ENCODE results near the gene PRKG1.

Gene PRKG1

GRCh38 chr10:52316500-52316899, 1242.2 kb downstream of the PRKG1 start:
- TF ChIP-seq REST (IDR thresholded peaks at IDR 0.05; ENCODE audit: insufficient read depth in 1 of 2, low read depth in 2 of 2, low read length in 2 of 2) = no peak
- no peak for TF ChIP-seq TAF1 (IDR thresholded peaks at IDR 0.05; ENCODE audit: borderline replicate concordance, insufficient read depth, low read length)
- TF ChIP-seq POLR2AphosphoS5 (IDR thresholded peaks at IDR 0.05; ENCODE audit: low read depth, low read length) = no peak
- no peak for TF ChIP-seq SIN3A (IDR thresholded peaks at IDR 0.05; ENCODE audit: borderline replicate concordance, insufficient read depth, low read length)
- TF ChIP-seq FOXP2 (optimal IDR thresholded peaks at IDR 0.05; ENCODE audit: borderline replicate concordance, extremely low read depth, extremely low read length, insufficient read depth) = no peak

GRCh38 chr10:52318136-52318701, 1243.9 kb downstream of the PRKG1 start:
- no peak for TF ChIP-seq SIN3A (IDR thresholded peaks at IDR 0.05; ENCODE audit: borderline replicate concordance, insufficient read depth, low read length)

GRCh38 chr10:52318822-52319464, 1244.7 kb downstream of the PRKG1 start:
- no peak for TF ChIP-seq SIN3A (IDR thresholded peaks at IDR 0.05; ENCODE audit: borderline replicate concordance, insufficient read depth, low read length)

GRCh38 chr10:52319926-52320325, 1245.6 kb downstream of the PRKG1 start:
- TF ChIP-seq POLR2AphosphoS5 (IDR thresholded peaks at IDR 0.05; ENCODE audit: low read depth, low read length) = no peak
- TF ChIP-seq TAF1 (IDR thresholded peaks at IDR 0.05; ENCODE audit: borderline replicate concordance, insufficient read depth, low read length) = no peak
- no peak for TF ChIP-seq SIN3A (IDR thresholded peaks at IDR 0.05; ENCODE audit: borderline replicate concordance, insufficient read depth, low read length)
- TF ChIP-seq FOXP2 (optimal IDR thresholded peaks at IDR 0.05; ENCODE audit: borderline replicate concordance, extremely low read depth, extremely low read length, insufficient read depth) = no peak
- no peak for TF ChIP-seq REST (IDR thresholded peaks at IDR 0.05; ENCODE audit: insufficient read depth in 1 of 2, low read depth in 2 of 2, low read length in 2 of 2)

GRCh38 chr10:52322323-52322722, 1248.0 kb downstream of the PRKG1 start:
- TF ChIP-seq POLR2AphosphoS5 (IDR thresholded peaks at IDR 0.05; ENCODE audit: low read depth, low read length) (no peak), SIN3A (IDR thresholded peaks at IDR 0.05; ENCODE audit: borderline replicate concordance, insufficient read depth, low read length) (no peak), FOXP2 (optimal IDR thresholded peaks at IDR 0.05; ENCODE audit: borderline replicate concordance, extremely low read depth, extremely low read length, insufficient read depth) (no peak), TAF1 (IDR thresholded peaks at IDR 0.05; ENCODE audit: borderline replicate concordance, insufficient read depth, low read length) (no peak), REST (IDR thresholded peaks at IDR 0.05; ENCODE audit: insufficient read depth in 1 of 2, low read depth in 2 of 2, low read length in 2 of 2) (no peak)

GRCh38 chr10:52322936-52323335, 1248.6 kb downstream of the PRKG1 start:
- TF ChIP-seq POLR2AphosphoS5 (IDR thresholded peaks at IDR 0.05; ENCODE audit: low read depth, low read length) (no peak), FOXP2 (optimal IDR thresholded peaks at IDR 0.05; ENCODE audit: borderline replicate concordance, extremely low read depth, extremely low read length, insufficient read depth) (no peak), SIN3A (IDR thresholded peaks at IDR 0.05; ENCODE audit: borderline replicate concordance, insufficient read depth, low read length) (no peak)
